CD4-positive, alpha-beta T cell (primary cell): ENCODE results near the gene INSR. TPM values are rescaled to one million over a fixed set of nuclear protein-coding genes. Genes with fewer than 3 reads are reported as not detected.

Experiments used
- ATAC-seq: fragments of 200-7000 bp; cut with Tn5 transposase; one replicate; pipeline ENCODE4 v1.10.0; 2022; ENCODE audit warnings: mild to moderate bottlenecking; ENCODE audit not compliant: poor library complexity
- CTCF ChIA-PET: fragments of 350-600 bp; sonication (Branson Sonifier 250); formaldehyde crosslinking; loops from one replicate; lab custom pipeline; 2021; ENCODE audit warnings: antibody characterized with exemption, inconsistent platforms; lab: Charles Lee
- POLR2A ChIA-PET: fragments of 350-600 bp; sonication (Branson Sonifier 250); formaldehyde crosslinking; loops from one replicate; lab custom pipeline; 2021; ENCODE audit warnings: antibody characterized with exemption, inconsistent platforms; lab: Charles Lee
- DNase-seq, 14 experiments: peaks; one replicate each; pipeline ENCODE4 v3.0.0-alpha.2; 2013 to 2020; ENCODE audit warnings: mixed read lengths in 2 of 14
- H3K27ac ChIP-seq, 2 donors: one replicate each; pipeline versions ENCODE4 v1.5.1 to v1.7.0; 2013; ENCODE audit warnings: low read length in 2 of 2, low read depth in 1 of 2, mild to moderate bottlenecking in 1 of 2
- H3K27me3 ChIP-seq, 2 experiments: 1 replicate in 1 of 2; 2 replicates in 1 of 2; pipeline versions ENCODE4 v1.6.1 to v1.7.0; 2013; ENCODE audit warnings: low read length in 2 of 2, control low read depth in 1 of 2, mild to moderate bottlenecking in 1 of 2, moderate library complexity in 1 of 2; ENCODE audit not compliant: insufficient read depth in 2 of 2, control insufficient read depth in 1 of 2
- H3K36me3 ChIP-seq: one replicate; pipeline ENCODE4 v1.6.1; 2013; ENCODE audit warnings: low read length, control low read depth; ENCODE audit not compliant: insufficient read depth
- H3K4me1 ChIP-seq: one replicate; pipeline ENCODE4 v1.6.1; 2013; ENCODE audit warnings: low read length, control low read depth; ENCODE audit not compliant: insufficient read depth
- H3K4me3 ChIP-seq: one replicate; pipeline ENCODE4 v1.5.1; 2013; ENCODE audit warnings: mild to moderate bottlenecking, low read length, moderate library complexity
- H3K9me3 ChIP-seq, 2 experiments: 1 replicate in 1 of 2; 2 replicates in 1 of 2; pipeline versions ENCODE4 v1.6.1 to v1.7.0; 2013; ENCODE audit warnings: low read length in 2 of 2, mild to moderate bottlenecking in 2 of 2, control low read depth in 1 of 2, moderate library complexity in 1 of 2; ENCODE audit not compliant: control insufficient read depth in 1 of 2, insufficient read depth in 1 of 2
- H3K27ac Mint-ChIP-seq: one replicate; pipeline ENCODE4 v1.8.0; 2020; ENCODE audit warnings: mixed read lengths
- H3K27me3 Mint-ChIP-seq: one replicate; pipeline ENCODE4 v1.8.0; 2021; ENCODE audit warnings: mixed read lengths
- H3K36me3 Mint-ChIP-seq: one replicate; pipeline ENCODE4 v1.8.0; 2021; ENCODE audit warnings: low read depth, mixed read lengths
- H3K4me1 Mint-ChIP-seq: one replicate; pipeline ENCODE4 v1.8.0; 2021; ENCODE audit warnings: low read depth, mixed read lengths
- H3K4me3 Mint-ChIP-seq: one replicate; pipeline ENCODE4 v1.8.0; 2020; ENCODE audit warnings: mild to moderate bottlenecking, mixed read lengths
- H3K9me3 Mint-ChIP-seq: one replicate; pipeline ENCODE4 v1.8.0; 2020; ENCODE audit warnings: mixed read lengths
- CTCF ChIP-seq: fragments of 200-600 bp; IDR thresholded peaks from one replicate; pipeline ENCODE4 v1.8.0; 2022; ENCODE audit warnings: antibody characterized with exemption, mild to moderate bottlenecking
- intact Hi-C, 2 experiments: fragments of 100-400 bp; cut with DNase I in 1 of 2; cut with micrococcal nuclease in 1 of 2; formaldehyde crosslinking; loops; one replicate each; pipeline versions ENCODE4 v1.15.1 to v1.9.0; 2023 to 2025; cut with DNase I, micrococcal nuclease
- total RNA-seq, 174 experiments: library from RNA in 2 of 174; stranded (reverse) in 2 of 174; gene quantifications; one replicate each; pipeline ENCODE4 v1.2.3 and lab custom pipeline; 2021 to 2026

Gene INSR
- total RNA-seq, 2 experiments from 2014 or later = 1.8 to 3.0 TPM

GRCh38 chr19:7255631-7256030 is 38.6 kb downstream of the INSR start:
- no peak for ATAC-seq
- intact Hi-C loops = no loop called here
- Mint-ChIP-seq H3K9me3 (no peaks in the 10 kb centered on the region), H3K27me3 (no peaks in the 10 kb centered on the region), H3K36me3 (no peaks in the 10 kb centered on the region), H3K4me1 (no peaks in the 10 kb centered on the region), H3K4me3 (no peak overlapping the region), H3K27ac (no peak overlapping the region)
- ChIA-PET POLR2A (no interaction called here), CTCF (no interaction called here)
- no peak for TF ChIP-seq CTCF
- no peak overlapping the region for H3K27ac ChIP-seq
- no peak overlapping the region for H3K4me3 ChIP-seq
- no peak for DNase-seq
- H3K9me3 ChIP-seq = no peaks in the 10 kb centered on the region
- H3K36me3 ChIP-seq = no peaks in the 10 kb centered on the region
- H3K4me1 ChIP-seq = no peaks in the 10 kb centered on the region
- no peaks in the 10 kb centered on the region for H3K27me3 ChIP-seq

- DNase-seq = no peak
- no peaks in the 10 kb centered on the region for H3K27me3 ChIP-seq
- no peak overlapping the region for H3K27ac ChIP-seq
- Mint-ChIP-seq H3K36me3 (no peaks in the 10 kb centered on the region), H3K27me3 (no peaks in the 10 kb centered on the region), H3K27ac (no peak overlapping the region), H3K4me1 (no peaks in the 10 kb centered on the region), H3K4me3 (no peak overlapping the region), H3K9me3 (no peaks in the 10 kb centered on the region)
- no peaks in the 10 kb centered on the region for H3K36me3 ChIP-seq
- no peak for TF ChIP-seq CTCF
- no peaks in the 10 kb centered on the region for H3K4me1 ChIP-seq
- no peak for ATAC-seq
- ChIA-PET CTCF (no interaction called here), POLR2A (no interaction called here)
- no peak overlapping the region for H3K4me3 ChIP-seq
- intact Hi-C loops = no loop called here
- no peaks in the 10 kb centered on the region for H3K9me3 ChIP-seq
These were observed 39.1 kb downstream of the INSR start for GRCh38 chr19:7255119-7255518.

- Histone ChIP-seq H3K36me3 (no peaks in the 10 kb centered on the region), H3K4me3 (no peak overlapping the region), H3K27me3 (no peaks in the 10 kb centered on the region), H3K9me3 (no peaks in the 10 kb centered on the region), H3K4me1 (no peaks in the 10 kb centered on the region), H3K27ac (no peak overlapping the region)
- no peak for TF ChIP-seq CTCF
- no peaks in the 10 kb centered on the region for H3K9me3 Mint-ChIP-seq
- no peak for ATAC-seq
- H3K4me3 Mint-ChIP-seq = no peak overlapping the region
- H3K36me3 Mint-ChIP-seq = no peaks in the 10 kb centered on the region
- CTCF ChIA-PET = no interaction called here
- intact Hi-C loops = no loop called here
- DNase-seq = no peak
- POLR2A ChIA-PET = no interaction called here
- no peaks in the 10 kb centered on the region for H3K27me3 Mint-ChIP-seq
- no peaks in the 10 kb centered on the region for H3K4me1 Mint-ChIP-seq
- no peak overlapping the region for H3K27ac Mint-ChIP-seq
These were observed 39.6 kb downstream of the INSR start for GRCh38 chr19:7254590-7254989.
